HUDEP-2 (cell line): ENCODE results near the gene ZYG11A.
A peak's percentile ranks its signal among the peaks of the same experiment; 100 is the strongest.
"Not testable (repeated sequence)": the region's sequence is repeated elsewhere in the genome, so short reads cannot be mapped to it uniquely, and the experiment has no call there.

Source experiments
- DNase-seq, 76 experiments: peaks; one replicate each; lab custom pipeline; 2025; ENCODE audit not compliant: unreplicated experiment in 76 of 76; lab: John Stamatoyannopoulos, UW

ZYG11A gene

DNA sequence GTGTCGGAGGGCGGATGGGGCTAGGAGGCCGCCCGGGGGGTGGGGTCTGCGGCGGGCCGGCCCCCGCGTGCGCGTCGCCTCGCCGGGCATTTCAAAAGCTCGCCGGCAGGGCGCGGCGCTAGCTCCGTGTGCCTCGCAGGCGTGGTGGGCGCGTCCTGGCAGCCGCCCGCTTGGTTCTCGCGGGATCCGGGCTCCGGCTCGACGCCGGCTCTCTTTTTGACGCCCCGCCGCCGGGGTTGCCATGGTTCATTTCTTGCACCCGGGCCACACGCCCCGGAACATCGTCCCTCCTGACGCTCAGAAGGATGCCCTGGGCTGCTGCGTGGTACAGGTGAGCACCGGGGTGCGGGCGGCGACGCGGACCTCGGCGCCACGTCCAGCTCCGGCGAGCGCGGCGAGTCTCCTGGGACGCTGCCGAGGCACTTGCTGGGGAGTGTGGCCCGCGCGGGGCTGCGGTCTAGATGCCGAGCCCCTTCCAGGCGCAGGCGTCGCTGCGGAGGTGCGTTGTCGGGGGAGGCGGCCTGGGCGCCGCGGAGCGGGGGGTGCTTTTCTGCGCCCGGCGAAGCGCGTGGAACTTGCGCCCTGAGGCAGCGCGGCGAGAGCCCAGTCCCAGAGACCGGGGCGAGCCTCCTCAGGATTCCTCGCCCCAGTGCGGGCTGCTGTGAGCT is at the start of gene ZYG11A:
ZYG11A (plus strand) TSS at position 118 of the 668 bp plus-strand sequence; CDS start at position 242, 124 bp downstream.
- DNase-seq, result peak in 75 of 76 experiments; percentile 16 to 92 (median 81)

DNA sequence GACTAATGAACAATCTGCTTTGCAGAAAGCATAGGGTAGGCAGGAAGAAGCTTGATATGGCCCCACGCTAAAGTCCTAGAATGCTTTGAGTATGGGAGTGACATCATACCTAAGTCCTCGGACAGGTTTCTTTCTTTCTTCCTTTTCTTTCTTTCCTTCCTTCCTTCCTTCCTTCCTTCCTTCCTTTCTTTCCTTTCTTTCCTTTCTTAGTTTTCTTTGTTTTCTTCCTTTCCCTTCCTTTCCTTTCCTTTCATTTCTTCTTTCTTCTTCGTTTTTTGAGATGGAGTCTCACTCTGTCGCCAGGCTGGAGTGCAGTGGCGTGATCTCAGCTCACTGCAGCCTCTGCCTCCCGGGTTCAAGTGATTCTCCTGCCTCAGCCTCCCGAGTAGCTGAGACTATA is 48.8 kb upstream of the ZYG11A start:
- DNase-seq, result not testable (repeated sequence)

DNA sequence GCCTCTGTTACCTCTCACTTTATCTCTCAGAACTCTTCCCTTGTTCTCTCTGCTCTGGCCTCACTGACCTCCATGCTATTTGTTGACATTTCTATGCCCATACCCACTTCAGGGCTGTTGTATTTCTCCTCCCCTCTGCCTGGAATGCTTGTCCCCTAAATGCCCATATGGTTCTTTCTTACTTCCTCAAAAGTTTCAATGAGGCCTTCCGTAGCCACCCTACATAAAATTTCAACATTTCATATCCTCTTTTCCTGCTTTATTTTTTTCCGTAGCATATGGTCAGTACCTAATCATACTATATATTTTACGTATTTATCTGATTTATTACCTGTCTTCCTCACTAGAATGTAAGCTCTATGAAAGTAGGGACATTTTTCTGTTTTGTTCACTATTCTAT is 47.1 kb upstream of the ZYG11A start:
- DNase-seq, result no peak

DNA sequence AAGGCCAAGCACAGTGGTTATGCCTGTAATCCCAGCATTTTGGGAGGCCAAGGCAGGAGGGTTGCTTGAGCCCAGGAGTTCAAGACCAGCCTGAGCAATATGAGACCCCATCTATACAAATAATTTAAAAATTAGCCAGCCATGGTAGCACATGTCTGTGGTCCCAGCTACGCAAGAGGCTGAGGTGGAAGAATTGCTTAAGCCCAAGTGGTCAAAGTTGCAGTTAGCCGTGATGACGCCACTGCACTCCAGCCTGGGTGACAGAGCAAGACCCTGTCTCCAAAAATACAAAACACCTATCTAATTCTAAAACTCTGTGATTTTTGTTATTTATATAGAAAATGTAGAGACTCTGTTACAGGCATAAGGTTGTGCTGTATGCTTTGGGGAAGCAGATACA is 44.2 kb upstream of the ZYG11A start:
- no peak for DNase-seq

DNA sequence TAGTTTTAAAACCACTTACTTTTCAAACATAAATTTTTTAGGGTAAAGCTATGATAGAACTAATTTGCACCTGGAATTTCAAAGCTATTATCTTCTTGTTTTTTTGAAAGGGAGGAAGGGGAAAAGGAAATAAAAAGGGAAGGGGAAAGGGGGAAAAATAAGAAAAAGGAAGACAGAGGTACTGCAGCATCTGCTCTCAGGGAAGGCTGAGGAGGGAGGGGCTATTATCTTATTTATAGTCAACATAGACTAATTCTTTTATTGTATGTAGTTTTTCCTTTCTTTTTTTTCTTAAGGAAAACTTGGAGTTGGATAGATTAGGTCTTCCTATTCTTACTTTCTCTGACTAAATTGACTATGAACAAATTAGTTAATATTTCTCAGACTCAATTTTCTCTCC is 41.5 kb upstream of the ZYG11A start:
- DNase-seq, result no peak

DNA sequence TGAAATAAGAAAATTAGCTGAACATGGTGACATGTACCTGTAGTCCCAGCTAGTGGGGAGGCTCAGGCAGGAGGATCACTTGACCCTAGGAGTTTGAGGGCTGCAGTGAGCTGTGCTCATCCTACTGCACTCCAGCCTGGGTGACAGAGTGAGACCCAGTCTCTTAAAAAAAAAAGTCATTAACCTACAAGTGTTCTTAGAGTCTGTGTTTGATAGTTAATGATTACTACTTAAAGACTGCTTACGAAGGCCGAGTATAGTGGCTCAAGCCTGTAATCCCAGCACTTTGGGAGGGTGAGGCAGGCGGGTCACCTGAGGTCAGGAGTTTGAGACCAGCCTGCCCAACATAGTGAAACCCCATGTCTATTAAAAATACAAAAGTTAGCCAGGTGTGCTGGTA is 38.5 kb upstream of the ZYG11A start:
- DNase-seq, result not testable (repeated sequence)

DNA sequence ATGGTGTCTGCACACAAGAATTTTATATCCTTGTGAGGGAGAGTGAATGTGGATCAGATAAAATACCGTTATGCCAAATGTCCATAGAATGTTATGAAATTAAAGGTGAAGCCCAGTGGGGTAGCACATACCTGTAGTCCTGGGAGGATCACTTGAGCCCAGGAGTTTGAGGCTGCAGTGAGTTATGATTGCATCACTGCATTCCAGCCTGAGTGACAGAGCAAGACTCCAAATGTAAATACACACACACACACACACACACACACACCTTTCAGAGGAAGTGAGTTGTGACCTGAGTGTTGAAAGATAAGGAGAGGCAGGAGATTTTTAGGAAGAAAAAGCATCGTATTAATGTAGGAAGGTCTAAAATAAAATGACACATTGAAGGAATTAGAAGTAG is 28.1 kb upstream of the ZYG11A start:
- DNase-seq, result no peak

DNA sequence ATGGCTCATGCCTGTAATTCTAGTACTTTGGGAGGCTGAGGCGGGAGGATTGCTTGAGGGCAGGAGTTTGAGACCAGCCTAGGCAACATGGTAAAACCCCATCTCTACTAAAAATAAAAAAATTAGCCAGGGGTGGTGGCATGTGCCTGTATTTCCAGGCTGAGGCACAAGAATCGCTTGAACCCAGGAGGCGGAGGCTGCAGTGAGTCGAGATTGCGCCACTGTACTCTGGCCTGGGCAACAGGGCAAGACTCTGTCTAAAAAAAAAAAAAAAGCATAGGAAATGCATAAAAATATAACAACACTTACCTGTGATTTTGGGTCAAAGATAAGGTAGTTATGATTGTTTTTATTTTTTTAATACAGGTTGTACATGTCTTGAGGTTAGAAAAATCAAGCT is 21.7 kb upstream of the ZYG11A start:
- DNase-seq, result not testable (repeated sequence)

DNA sequence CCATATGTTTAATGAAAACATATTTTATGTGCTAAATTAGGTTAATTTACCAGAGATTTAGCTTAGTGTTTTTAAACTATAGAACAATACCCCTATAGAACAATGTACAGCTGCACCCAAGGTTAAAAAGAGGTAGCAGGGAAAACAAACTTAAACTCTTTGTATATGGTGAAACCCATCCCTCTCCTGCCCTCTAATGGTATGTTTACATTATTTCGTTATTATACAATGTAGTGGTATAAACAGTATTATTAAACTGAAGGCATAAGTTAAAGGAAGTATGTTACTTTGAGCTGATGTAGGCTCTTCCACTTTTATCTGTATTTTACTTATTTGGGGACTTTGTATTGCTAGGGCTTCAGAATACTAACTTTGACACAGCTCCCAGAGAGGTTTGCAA is 16.7 kb upstream of the ZYG11A start:
- peak in 6 of 76 experiments; percentile 1 to 17 (median 15) for DNase-seq

DNA sequence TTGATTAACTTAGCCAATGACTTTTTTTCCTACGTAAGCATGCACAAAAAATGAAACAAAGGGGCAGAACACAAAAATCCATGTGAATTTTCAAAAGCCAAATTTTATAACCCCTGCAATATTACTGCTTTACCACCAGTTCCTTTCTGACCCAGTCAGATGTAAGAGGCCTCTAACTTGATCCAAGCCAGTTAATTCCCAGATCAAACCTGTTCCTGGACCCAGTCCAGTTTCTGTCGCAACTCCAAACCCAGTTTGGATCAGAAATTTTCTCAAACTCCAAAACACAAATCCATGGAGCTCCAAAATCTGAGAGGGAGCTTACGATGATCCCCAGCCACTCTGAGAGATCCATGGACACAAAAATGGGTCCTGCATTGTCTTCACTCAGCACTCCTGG is 7.8 kb upstream of the ZYG11A start:
- no peak for DNase-seq

DNA sequence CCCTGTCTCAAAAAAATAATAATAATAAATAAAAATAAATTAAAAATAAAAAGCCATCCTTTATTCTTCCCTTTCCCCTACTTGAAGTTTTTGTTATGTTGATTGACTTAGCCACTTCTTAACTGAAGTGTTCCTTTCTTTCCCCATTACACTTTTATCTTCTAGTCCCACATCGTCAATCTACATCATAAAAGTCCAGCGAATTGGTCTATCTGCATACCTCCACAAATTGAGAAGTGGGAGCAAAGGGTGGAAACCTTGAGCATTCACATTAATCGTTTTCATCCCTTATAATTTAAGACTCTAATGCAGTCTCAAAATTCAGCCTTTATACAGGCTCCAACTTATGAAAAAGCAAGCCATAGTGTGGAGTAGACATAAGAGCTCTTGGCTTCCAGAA is 6.5 kb upstream of the ZYG11A start:
- no peak for DNase-seq

DNA sequence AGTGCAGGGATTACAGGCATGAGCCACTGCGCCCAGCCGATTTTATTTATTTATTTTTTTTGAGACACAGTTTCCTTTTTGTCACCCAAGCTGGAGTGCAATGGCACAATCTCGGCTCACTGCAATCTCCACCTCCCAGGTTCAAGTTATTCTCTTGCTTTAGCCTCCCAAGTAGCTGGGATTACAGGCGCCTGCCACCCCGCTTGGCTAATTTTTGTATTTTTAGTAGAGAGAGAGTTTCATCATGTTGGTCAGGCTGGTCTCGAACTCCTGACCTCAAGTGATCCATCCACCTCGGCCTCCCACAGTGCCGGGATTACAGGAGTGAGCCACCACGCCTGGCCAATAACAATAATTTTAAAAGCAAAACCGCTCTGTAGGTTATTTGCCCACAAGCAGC is 3.4 kb upstream of the ZYG11A start:
- DNase-seq, result not testable (repeated sequence)

DNA sequence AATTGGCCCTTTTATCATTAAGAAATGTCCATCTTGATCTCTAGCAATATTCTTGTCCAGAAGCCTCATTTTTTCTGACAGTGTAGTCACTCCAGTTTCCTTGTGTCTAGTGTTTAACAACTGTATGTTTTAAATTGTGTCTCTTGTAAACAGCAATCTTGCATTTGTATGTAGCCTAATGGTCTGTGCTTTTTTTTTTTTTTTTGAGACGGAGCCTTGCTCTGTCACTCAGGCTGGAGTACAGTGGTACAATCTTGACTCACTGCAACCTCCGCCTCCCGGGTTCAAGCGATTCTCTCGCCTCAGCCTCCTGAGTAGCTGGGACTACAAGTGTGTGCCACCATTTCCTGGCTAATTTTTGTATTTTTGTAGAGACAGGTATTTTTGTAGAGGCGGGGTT is 2.6 kb downstream of the ZYG11A start:
- peak in 1 of 76 experiments; percentile 2 for DNase-seq

DNA sequence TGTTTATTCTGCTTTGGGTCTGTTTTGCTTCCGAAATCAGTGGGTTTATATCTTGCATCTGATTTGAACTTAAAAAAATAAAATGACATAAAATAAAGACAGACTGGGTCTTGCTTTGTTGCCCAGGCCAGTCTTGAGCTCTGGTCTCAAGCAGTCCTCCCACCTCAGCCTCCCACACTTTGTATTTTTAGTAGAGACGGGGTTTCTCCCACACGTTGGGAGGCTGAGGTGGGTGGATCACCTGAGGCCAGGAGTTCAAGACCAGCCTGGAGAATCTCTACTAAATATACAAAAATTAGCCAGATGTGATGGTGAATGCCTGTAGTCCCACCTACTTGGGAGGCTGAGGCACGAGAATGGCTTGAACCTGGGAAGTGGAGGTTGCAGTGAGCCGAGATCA is 5.9 kb downstream of the ZYG11A start:
- no peak for DNase-seq

DNA sequence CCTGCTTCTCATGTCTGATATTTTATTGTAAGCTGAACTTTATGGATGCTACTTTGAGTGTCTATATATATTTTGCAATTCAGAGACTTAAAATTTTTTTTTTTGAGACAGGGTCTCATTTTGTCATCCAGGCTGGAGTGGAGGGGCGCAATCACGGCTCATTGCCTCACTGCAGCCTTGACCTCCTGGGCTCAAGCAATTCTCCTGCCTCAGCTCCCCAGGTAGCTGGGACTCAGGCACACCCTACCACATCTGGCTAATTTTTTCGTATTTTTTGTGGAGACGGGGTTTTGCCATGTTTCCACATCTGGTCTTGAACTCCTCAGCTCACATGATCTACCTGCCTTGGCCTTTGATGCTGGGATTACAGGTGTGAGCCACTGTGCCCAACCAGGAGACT is 8.4 kb downstream of the ZYG11A start:
- no peak for DNase-seq

DNA sequence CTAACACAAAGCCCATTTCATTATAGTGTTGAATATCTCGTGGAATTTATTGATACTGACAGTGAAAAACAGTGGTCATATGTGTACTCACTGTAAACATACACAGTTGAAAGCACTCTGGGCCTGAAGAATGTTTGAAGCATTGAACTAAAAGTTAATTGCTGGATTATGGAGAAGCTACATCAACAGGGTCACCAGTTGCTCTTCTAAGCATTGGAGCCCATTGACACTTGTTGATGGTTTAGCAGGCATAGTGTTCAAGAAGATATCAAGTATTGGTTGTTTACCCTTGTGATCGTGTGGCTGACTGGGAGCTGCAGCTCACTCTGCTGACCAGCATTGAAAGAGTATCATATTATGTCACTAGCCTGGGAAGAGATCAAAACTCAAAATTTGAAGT is 10.3 kb downstream of the ZYG11A start:
- DNase-seq, result no peak

DNA sequence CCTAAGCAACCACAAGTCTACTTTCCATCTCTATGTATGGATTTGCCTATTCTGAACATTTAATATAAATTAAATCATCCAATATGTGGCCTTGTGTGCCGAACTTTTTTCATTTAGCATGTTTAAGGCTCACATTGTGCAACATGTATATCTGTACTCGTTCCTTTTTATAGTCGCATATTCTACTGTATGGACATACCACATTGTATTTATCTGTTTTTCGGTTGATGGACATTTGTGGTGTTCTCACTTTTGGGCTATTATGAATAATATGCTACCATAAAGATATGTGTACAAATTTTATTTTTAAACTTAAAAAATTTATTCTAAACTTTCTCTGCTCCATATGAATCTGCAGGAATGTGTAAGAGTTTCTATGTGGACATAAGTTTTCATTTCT is 13.0 kb downstream of the ZYG11A start:
- DNase-seq, result no peak

DNA sequence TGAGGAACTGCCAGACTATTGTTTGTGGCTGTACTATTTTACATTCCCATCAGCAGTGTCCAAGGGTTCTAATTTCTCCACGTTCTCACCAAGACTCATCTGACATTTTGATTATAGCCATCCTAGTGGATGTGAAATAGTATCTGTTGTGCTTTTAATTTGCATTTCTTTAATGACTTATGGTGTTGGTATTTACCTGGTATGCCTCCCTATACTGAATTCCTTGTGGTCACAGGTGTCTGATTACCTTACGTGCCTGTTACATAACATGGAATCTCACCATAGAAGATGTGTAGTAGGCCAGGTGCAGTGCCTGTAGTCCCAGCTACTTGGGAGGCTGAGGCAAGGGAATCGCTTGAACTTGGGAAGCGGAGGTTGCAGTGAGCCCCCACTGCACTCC is 13.5 kb downstream of the ZYG11A start:
- no peak for DNase-seq

DNA sequence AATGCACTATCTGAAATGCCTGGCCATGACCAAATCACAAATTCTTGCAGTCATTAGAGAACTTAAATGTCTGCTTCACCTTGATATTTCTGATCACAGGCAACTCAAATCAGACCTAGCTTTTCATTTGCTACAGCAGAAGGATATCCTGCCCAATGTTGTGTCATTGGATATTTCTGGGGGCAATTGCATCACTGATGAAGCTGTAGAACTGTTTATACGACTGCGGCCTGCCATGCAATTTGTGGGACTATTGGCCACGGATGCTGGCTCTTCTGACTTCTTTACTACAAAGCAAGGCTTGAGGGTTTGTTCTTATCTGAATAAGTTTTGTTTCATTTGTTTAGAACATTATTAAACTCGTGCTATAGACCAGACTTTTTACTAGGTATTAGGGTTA is 14.9 kb downstream of the ZYG11A start:
- no peak for DNase-seq

DNA sequence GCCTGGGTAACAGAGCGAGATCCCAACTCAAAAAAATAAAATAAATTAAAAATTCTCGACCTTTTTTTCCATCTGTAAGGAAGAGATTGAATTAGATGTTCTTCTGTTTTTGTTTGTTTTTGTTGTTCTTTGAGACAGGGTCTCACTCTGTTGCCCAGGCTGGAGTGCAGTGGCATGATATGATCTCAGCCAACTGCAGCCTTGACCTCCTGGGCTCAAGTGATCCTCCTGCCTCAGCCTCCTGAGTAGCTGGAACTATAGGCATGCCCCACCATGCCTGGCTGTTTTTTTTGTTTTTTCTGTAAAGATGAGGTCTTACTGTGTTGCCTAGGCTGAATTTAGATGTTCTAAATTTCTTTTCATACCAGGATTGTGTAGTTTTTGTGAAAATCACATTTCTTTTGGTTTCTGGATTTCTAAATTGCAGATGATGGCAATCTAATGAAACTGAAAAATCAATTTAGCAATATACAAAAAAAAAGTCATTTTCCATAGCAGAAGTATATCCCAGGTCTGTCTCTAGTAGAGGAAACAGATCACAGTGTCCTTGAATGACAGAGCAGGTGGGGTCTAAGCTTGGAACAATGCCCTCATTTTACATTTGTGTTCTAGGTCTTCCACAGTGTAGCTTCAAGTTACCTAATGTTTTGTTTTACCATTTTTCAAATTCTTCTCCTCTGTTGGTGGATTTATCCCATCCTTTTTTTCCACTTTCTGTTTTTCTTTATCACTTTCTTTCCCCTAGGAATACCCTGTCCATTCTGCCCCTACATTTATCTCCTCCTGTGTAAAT is 20.3 kb downstream of the ZYG11A start:
- no peak for DNase-seq

DNA sequence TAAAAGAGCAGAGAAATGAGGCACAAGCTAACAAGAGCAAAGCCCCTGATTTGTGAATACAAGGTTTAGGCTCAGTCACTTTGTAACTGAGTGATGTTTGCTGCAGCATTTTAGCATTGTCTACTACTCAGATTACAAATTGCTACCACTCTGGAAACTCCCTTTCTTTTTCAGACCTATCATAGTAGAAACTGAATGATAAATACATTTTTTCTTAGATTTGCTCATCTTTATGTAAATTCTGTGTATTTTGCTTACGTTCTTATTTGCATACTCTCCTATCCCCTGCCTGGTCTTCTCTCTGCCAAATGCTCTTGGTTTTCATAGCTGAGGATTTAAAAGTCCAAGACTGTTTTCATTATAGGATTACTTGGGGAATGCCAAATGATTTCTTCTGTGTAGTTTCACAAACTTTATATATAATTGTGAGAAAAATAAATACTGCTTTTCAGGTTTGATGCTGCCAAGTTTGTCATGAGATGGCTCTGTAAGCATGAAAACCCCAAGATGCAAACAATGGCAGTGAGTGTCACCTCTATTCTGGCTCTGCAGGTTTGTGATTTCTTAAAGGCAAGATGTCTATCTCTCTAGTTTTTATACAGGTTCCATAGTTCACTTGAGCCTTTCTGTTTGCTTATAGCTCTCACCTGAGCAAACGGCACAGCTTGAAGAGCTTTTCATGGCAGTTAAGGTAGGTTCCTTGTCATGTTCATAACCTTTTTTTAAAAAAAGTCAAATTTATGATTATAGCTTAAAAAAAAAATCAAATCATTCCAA is 24.7 kb downstream of the ZYG11A start:
- no peak for DNase-seq
